ENCODE results near the gene PURA. TPM values are rescaled to one million over a fixed set of nuclear protein-coding genes. Genes with fewer than 3 reads are reported as not detected.

The PURA gene
- total RNA-seq: 10 to 100 TPM in 1 of 2 donors, 1 to 10 TPM in 1; 6.9 to 14.7 TPM
- 1 to 10 TPM; 2.8 to 4.3 TPM for polyA plus RNA-seq

GRCh38 chr5:140113699-140114263, at the start of gene PURA:
Gene PURA (plus strand): TSS chr5:140114109. CDS start chr5:140114182, 73 bp downstream.
- peaks cover 8 to 66% (median 41%) of the 10 kb centered on the region in 4 donors for H3K4me1 ChIP-seq (ENCODE audit: control insufficient read depth in 4 of 4, insufficient read depth in 4 of 4, low read length in 3 of 4)

More at GRCh38 chr5:140113699-140114263, at the start of gene PURA:
- no peak for TF ChIP-seq HNF4G (IDR thresholded peaks at IDR 0.05)
- no peak for TF ChIP-seq FOXA2 (IDR thresholded peaks at IDR 0.05)
- no peak for TF ChIP-seq NR2F2 (IDR thresholded peaks at IDR 0.05)
- TF ChIP-seq FOXA1 (IDR thresholded peaks at IDR 0.05): no peak
- TF ChIP-seq YY1 (IDR thresholded peaks at IDR 0.05): peak; percentile 19
- TF ChIP-seq JUND (IDR thresholded peaks at IDR 0.05): no peak
- peak; percentile 6 to 16 for TF ChIP-seq RXRA (IDR thresholded peaks at IDR 0.05)
- TF ChIP-seq EGR1 (IDR thresholded peaks at IDR 0.05; ENCODE audit: low read depth in 2 of 2): no peak
- TF ChIP-seq MAX (IDR thresholded peaks at IDR 0.05): no peak
- no peak for TF ChIP-seq CTCF (IDR thresholded peaks at IDR 0.05; ENCODE audit: low read depth, low read length, missing input control)
- no peak for TF ChIP-seq GABPA (IDR thresholded peaks at IDR 0.05 in 1 of 2, conservative IDR thresholded peaks at IDR 0.05 in 1 of 2)
- no peak for TF ChIP-seq RAD21 (IDR thresholded peaks at IDR 0.05)
- peak; percentile 98 for TF ChIP-seq ZBTB33 (IDR thresholded peaks at IDR 0.05)
- no peak for TF ChIP-seq ATF3 (IDR thresholded peaks at IDR 0.05)
- TF ChIP-seq TAF1 (conservative IDR thresholded peaks at IDR 0.05): no peak
- TF ChIP-seq SP1 (IDR thresholded peaks at IDR 0.05): no peak
- no peak for TF ChIP-seq REST (IDR thresholded peaks at IDR 0.05)
- no peak for TF ChIP-seq HNF4A (conservative IDR thresholded peaks at IDR 0.05)
- peak within 1 kb of the TSS; percentile 72 to 89 for H3K27ac ChIP-seq (ENCODE audit: low read depth in 1 of 2, low read length in 2 of 2)
- peak within 1 kb of the TSS; percentile 72 to 99 (median 93) for H3K4me3 ChIP-seq (ENCODE audit: low read depth in 1 of 3, low read length in 3 of 3)
- DNase-seq (ENCODE audit: low spot score): peak; percentile 91
- peak within 1 kb of the TSS; percentile 63 to 84 for H3K9ac ChIP-seq (ENCODE audit: low read depth in 1 of 2, low read length in 2 of 2)
- no peaks in the 10 kb centered on the region for H3K9me3 ChIP-seq (ENCODE audit: control insufficient read depth in 4 of 4, low read length in 3 of 4)
- no peaks in the 10 kb centered on the region for H3K27me3 ChIP-seq (ENCODE audit: control insufficient read depth in 4 of 4, insufficient read depth in 4 of 4, low read length in 3 of 4)
- WGBS: under 1% methylated on average over 60 of the region's 60 CpGs
- no peaks in the 10 kb centered on the region for H3K36me3 ChIP-seq (ENCODE audit: control insufficient read depth in 4 of 4, insufficient read depth in 3 of 4, low read depth in 1 of 4, low read length in 3 of 4)

Measured in liver (tissue), 9 donors.